NCI-H1105 (cell line): ENCODE data around the gene FCN3.

Experiments
- DNase-seq: peaks from one replicate; lab custom pipeline; 2025; lab: John Stamatoyannopoulos, UW

The FCN3 gene

GRCh38 chr1:27358038-27358927 lies 16.3 kb downstream of the FCN3 start:
- DNase-seq: no peak

GRCh38 chr1:27357281-27358037 lies 17.2 kb downstream of the FCN3 start:
- DNase-seq: peak; percentile 46

- DNase-seq: no peak
These were observed 17.9 kb downstream of the FCN3 start for GRCh38 chr1:27356619-27357280.

- DNase-seq: no peak
These were observed 18.4 kb downstream of the FCN3 start for GRCh38 chr1:27356277-27356618.

- DNase-seq: no peak
These were observed 18.9 kb downstream of the FCN3 start for GRCh38 chr1:27355683-27356082.

GRCh38 chr1:27353629-27354028 lies 21.0 kb downstream of the FCN3 start:
- DNase-seq: no peak

GRCh38 chr1:27353166-27353565 lies 21.5 kb downstream of the FCN3 start:
- no peak for DNase-seq

- DNase-seq: no peak
These were observed 23.0 kb downstream of the FCN3 start for GRCh38 chr1:27351541-27352107.

GRCh38 chr1:27350663-27351540 lies 23.7 kb downstream of the FCN3 start:
- DNase-seq: no peak

- peak; percentile 78 for DNase-seq
These were observed 24.6 kb downstream of the FCN3 start for GRCh38 chr1:27349784-27350662.

GRCh38 chr1:27348861-27349783 lies 25.5 kb downstream of the FCN3 start:
- peak; percentile 78 for DNase-seq

- DNase-seq: no peak
These were observed 27.5 kb downstream of the FCN3 start for GRCh38 chr1:27346991-27347624.

- DNase-seq: no peak
These were observed 28.3 kb downstream of the FCN3 start for GRCh38 chr1:27346357-27346756.

GRCh38 chr1:27345272-27345671 lies 29.4 kb downstream of the FCN3 start:
- DNase-seq: no peak

- DNase-seq: no peak
These were observed 31.0 kb downstream of the FCN3 start for GRCh38 chr1:27343639-27344025.

- peak; percentile 75 for DNase-seq
These were observed 31.6 kb downstream of the FCN3 start for GRCh38 chr1:27342778-27343638.

GRCh38 chr1:27342391-27342777 lies 32.2 kb downstream of the FCN3 start:
- DNase-seq: no peak
